Peyer's patch (tissue), 4 donors: Measurements from ENCODE around the gene GIGYF2. TPM values are rescaled to one million over a fixed set of nuclear protein-coding genes. Genes with fewer than 3 reads are reported as not detected.

ENCODE experiments used
- DNase-seq, 3 donors: peaks; one replicate each; pipeline ENCODE4 v3.0.0-alpha.2; 2017 to 2019
- H3K27ac ChIP-seq, 4 donors: fragments of 200-600 bp; sonication (generic); one replicate each; pipeline ENCODE4 v1.5.1; 2016 to 2019
- H3K27me3 ChIP-seq, 2 donors: fragments of 200-600 bp; sonication (generic); one replicate each; pipeline ENCODE4 v1.5.1; 2019
- H3K36me3 ChIP-seq, 3 donors: fragments of 200-600 bp; sonication (generic); one replicate each; pipeline ENCODE4 v1.5.1; 2016 to 2019
- H3K4me1 ChIP-seq, 4 donors: fragments of 200-600 bp; sonication (generic); one replicate each; pipeline ENCODE4 v1.5.1; 2016 to 2019
- H3K4me3 ChIP-seq, 4 donors: fragments of 200-600 bp; sonication (generic); 1 replicate in 3 of 4; 2 replicates in 1 of 4; pipeline ENCODE4 v1.5.1; 2016 to 2019; ENCODE audit warnings: mild to moderate bottlenecking in 1 of 4
- H3K9me3 ChIP-seq, 4 donors: fragments of 200-600 bp; sonication (generic); one replicate each; pipeline ENCODE4 v1.5.1; 2016 to 2019; ENCODE audit warnings: mild to moderate bottlenecking in 1 of 4
- POLR2A ChIP-seq, 2 donors: fragments of 450-650 bp; IDR thresholded peaks; one replicate each; pipeline ENCODE4 v1.5.1; 2017; ENCODE audit warnings: antibody characterized with exemption in 2 of 2, mild to moderate bottlenecking in 2 of 2, moderate library complexity in 2 of 2
- total RNA-seq, 4 donors: library from RNA; depleted of rRNA; stranded (reverse); fragments of >200 nt; gene quantifications; one replicate each; pipeline ENCODE4 v1.1.0, GENCODE V29; 2016
- TF ChIP-seq, protein P1 (sequence below), 6 experiments: fragments of 450-650 bp in 4 of 6; fragments of 200-600 bp in 2 of 6; sonication (generic) in 1 of 6; IDR thresholded peaks; one replicate each; pipeline ENCODE4 v1.5.1; 2017 to 2019; ENCODE audit warnings: antibody characterized with exemption in 6 of 6, mild to moderate bottlenecking in 3 of 6, moderate library complexity in 1 of 6

Gene GIGYF2
- total RNA-seq, 4 donors from 2014 or later, result 82.5 to 126 (median 90.1) TPM

DNA sequence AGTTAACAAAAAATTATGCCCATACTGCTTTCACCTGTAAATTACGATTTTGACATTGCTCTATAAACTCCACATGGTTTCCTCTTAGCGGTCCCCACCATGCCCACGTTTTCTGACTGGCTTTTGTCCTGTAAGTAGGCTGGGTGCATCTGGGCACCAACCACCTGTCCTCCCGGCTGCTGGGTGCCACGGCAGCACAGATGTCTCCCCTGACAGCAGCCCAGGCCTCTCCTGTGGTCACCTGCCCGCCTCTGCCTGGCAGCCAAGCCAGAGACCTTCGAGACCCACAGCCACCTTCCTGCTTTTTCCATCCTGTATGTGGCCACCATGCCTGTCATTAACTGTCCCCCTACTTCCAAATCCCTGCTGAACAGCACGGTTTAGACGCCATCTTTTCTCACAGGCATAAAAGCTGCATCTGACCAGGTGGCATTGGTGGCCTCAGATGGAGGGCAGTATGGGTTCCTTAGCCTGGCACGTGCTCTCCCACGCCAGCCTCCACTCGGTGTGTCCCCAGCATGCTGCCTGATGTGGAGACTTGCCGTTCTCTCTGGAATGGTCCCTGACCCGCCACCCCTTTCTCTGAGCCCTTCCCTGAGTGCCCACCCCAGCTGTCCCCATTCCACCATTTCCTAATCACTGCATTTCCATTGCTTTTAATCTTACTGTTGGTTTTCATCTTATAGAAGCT is 191.9 kb downstream of the GIGYF2 start:
- Histone ChIP-seq H3K4me1 (no peaks in the 10 kb centered on the region), H3K4me3 (no peak overlapping the region), H3K9me3 (no peaks in the 10 kb centered on the region), H3K27me3 (no peaks in the 10 kb centered on the region), H3K36me3 (peaks cover 0 to 44% (median 0%) of the 10 kb centered on the region in 3 donors), H3K27ac (no peak overlapping the region)
- TF ChIP-seq POLR2A (IDR thresholded peaks at IDR 0.05), result no peak
- TF ChIP-seq, protein P1, sequence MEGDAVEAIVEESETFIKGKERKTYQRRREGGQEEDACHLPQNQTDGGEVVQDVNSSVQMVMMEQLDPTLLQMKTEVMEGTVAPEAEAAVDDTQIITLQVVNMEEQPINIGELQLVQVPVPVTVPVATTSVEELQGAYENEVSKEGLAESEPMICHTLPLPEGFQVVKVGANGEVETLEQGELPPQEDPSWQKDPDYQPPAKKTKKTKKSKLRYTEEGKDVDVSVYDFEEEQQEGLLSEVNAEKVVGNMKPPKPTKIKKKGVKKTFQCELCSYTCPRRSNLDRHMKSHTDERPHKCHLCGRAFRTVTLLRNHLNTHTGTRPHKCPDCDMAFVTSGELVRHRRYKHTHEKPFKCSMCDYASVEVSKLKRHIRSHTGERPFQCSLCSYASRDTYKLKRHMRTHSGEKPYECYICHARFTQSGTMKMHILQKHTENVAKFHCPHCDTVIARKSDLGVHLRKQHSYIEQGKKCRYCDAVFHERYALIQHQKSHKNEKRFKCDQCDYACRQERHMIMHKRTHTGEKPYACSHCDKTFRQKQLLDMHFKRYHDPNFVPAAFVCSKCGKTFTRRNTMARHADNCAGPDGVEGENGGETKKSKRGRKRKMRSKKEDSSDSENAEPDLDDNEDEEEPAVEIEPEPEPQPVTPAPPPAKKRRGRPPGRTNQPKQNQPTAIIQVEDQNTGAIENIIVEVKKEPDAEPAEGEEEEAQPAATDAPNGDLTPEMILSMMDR (IDR thresholded peaks at IDR 0.05), result no peak
- DNase-seq, result peak in 1 of 3 donors; percentile 33

DNA sequence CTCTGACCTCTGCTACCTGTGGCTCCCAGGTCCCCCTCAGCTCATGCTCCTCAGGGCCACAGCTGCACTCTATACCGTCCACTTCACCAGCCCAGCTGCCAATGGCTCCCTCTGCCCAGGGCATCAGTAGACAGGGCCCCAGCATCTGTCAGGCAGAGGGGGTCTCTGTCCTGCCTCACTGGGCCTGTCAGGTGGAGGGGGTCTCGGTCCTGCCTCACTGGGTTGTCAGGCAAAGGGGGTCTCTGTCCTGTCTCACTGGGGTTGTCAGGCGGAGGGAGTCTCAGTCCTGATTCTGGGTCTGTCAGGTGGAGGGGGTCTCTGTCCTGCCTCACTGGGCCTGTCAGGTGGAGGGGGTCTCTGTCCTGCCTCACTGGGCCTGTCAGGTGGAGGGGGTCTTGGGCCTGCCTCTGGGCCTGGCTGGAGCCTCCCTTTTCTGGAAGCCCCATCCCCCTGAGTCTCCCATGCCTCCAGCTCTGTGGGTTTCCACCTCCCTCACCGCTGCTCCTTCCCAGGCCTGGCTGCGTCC is 192.8 kb downstream of the GIGYF2 start:
- TF ChIP-seq POLR2A (IDR thresholded peaks at IDR 0.05), result no peak
- Histone ChIP-seq H3K36me3 (peaks cover 0 to 37% (median 0%) of the 10 kb centered on the region in 3 donors), H3K9me3 (no peaks in the 10 kb centered on the region), H3K4me3 (no peak overlapping the region), H3K27ac (no peak overlapping the region), H3K4me1 (no peaks in the 10 kb centered on the region), H3K27me3 (no peaks in the 10 kb centered on the region)
- peak in 1 of 3 donors; percentile 34 for DNase-seq

DNA sequence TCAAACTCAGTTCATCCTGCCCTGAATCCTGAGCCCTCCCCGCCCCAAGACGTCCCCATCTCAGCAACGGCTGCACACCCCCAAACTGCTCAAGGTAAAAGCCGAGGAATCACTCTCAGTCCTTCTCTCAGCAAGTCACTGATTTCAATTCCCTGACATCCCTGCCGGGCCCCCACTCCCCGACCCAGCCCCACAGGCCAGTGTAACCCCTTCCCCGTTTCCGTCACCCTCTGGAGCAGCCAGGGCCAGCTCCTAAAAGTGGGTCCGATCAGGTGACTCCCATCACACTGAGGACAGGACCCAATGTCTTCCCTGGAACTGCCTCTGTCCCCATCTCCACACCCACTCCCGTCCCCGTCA is 193.4 kb downstream of the GIGYF2 start:
- Histone ChIP-seq H3K9me3 (no peaks in the 10 kb centered on the region), H3K4me1 (no peaks in the 10 kb centered on the region), H3K4me3 (no peak overlapping the region), H3K36me3 (peaks cover 0 to 35% (median 0%) of the 10 kb centered on the region in 3 donors), H3K27me3 (no peaks in the 10 kb centered on the region), H3K27ac (no peak overlapping the region)
- peak in 1 of 3 donors; percentile 11 for DNase-seq
- no peak for TF ChIP-seq POLR2A (IDR thresholded peaks at IDR 0.05)
- TF ChIP-seq, protein P1 (IDR thresholded peaks at IDR 0.05), result no peak

DNA sequence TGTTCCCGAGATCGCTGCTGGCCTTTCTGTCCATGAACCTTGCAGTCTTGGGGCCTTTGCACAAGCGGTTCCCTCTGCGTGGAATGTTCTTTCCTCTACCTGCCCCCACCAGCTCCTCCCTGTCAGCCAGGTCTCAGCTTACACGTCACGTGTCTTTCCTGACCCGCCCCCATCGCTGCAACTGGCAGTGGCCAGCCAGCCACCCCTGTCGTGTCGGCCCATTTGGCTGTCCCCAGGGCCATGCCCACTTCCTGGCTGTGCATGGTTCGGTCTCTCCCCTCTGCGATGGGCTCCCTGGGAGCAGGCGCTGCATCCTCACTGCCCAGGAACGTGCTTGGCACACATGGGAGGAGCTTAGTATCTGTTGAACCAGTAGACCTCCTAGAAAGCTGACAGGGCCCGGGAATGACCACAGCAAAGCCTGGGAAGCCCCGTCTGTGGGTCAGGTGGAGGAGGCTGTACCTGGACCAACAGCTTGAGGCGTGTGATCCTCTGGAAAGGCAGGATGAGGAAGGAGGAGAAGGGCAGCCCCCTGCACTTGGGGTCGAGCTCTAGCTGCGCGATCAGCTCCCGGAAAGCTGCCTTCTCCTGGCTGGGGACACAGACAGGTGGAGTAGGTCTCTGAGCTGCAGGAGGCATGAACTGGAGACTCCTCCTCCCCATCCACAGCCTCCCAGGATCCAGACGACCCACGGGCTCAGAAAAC is 193.9 kb downstream of the GIGYF2 start:
- no peak overlapping the region for H3K4me3 ChIP-seq
- H3K27me3 ChIP-seq, result no peaks in the 10 kb centered on the region
- no peaks in the 10 kb centered on the region for H3K4me1 ChIP-seq
- TF ChIP-seq, protein P1 (IDR thresholded peaks at IDR 0.05), result no peak
- no peak for TF ChIP-seq POLR2A (IDR thresholded peaks at IDR 0.05)
- no peak overlapping the region for H3K27ac ChIP-seq
- H3K9me3 ChIP-seq, result no peaks in the 10 kb centered on the region
- peaks cover 0 to 35% (median 0%) of the 10 kb centered on the region in 3 donors for H3K36me3 ChIP-seq
- DNase-seq, result peak in 2 of 3 donors; percentile 30 to 39

DNA sequence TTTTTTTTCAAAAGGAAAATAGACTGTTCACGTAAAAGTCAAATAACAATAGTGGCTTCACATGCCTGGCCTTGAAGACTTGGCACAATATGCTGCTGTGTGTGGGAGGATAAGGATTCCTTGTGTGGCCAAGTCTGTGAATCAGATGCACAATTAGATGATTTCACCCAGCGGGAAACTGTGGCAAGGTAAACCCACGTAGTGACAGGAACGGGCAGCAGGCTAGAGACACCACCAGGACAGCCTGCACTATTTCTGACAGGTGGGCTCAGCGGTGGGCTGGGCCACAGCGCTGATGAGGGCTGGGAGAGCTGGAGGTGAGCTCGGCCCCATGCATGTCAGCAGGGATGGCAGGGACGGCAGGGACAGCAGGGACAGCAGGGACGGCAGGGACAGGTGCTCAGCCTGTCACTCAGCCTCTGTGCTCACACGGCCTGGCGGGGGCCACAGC is 194.5 kb downstream of the GIGYF2 start:
- Histone ChIP-seq H3K36me3 (peaks cover 0 to 33% (median 0%) of the 10 kb centered on the region in 3 donors), H3K4me1 (no peaks in the 10 kb centered on the region), H3K4me3 (no peak overlapping the region), H3K9me3 (no peaks in the 10 kb centered on the region), H3K27ac (no peak overlapping the region), H3K27me3 (no peaks in the 10 kb centered on the region)
- DNase-seq, result peak in 1 of 3 donors; percentile 23
- TF ChIP-seq, protein P1 (IDR thresholded peaks at IDR 0.05), result no peak
- no peak for TF ChIP-seq POLR2A (IDR thresholded peaks at IDR 0.05)

DNA sequence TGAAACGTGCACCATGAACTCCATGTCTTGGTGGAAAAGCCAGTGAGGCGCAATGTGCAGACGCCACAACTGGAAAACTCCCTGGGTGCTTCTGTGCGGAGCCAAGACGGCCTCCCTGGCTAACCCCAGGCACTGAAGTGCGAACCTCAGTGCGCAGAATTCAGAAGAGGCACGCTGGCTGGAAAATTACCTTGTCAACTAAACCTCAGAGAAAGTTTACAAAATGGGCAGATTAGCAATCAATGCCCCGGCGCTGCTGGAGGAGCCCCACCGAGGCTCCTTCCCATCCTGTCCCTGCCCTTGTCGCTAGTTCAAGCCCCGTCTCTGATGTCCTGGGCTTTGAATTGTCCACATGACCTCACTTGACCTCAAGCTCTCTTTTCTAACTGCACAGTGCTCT is 195.1 kb downstream of the GIGYF2 start:
- no peaks in the 10 kb centered on the region for H3K27me3 ChIP-seq
- peak in 1 of 3 donors; percentile 26 for DNase-seq
- no peaks in the 10 kb centered on the region for H3K4me1 ChIP-seq
- TF ChIP-seq POLR2A (IDR thresholded peaks at IDR 0.05), result no peak
- TF ChIP-seq, protein P1 (IDR thresholded peaks at IDR 0.05), result no peak
- H3K27ac ChIP-seq, result no peak overlapping the region
- H3K4me3 ChIP-seq, result no peak overlapping the region
- no peaks in the 10 kb centered on the region for H3K9me3 ChIP-seq
- H3K36me3 ChIP-seq, result peaks cover 0 to 28% (median 0%) of the 10 kb centered on the region in 3 donors
